Non-pigmented ciliary epithelial cell (primary cell): ENCODE results near the gene PACS1.

Source experiments
- DNase-seq: peaks from one replicate; pipeline ENCODE4 v3.0.0-alpha.2; 2010; ENCODE audit warnings: low read depth

Gene PACS1

GRCh38 chr11:66290330-66290621 is 220.2 kb downstream of the PACS1 start:
- no peak for DNase-seq

- DNase-seq: no peak
Observed at GRCh38 chr11:66291303-66291705, 221.2 kb downstream of the PACS1 start.

GRCh38 chr11:66291706-66292542 is 221.9 kb downstream of the PACS1 start, which contains the start of gene TMEM151A:
Gene TMEM151A (plus strand): TSS chr11:66291894. CDS start chr11:66292014, 120 bp downstream.
- DNase-seq: no peak

DNA sequence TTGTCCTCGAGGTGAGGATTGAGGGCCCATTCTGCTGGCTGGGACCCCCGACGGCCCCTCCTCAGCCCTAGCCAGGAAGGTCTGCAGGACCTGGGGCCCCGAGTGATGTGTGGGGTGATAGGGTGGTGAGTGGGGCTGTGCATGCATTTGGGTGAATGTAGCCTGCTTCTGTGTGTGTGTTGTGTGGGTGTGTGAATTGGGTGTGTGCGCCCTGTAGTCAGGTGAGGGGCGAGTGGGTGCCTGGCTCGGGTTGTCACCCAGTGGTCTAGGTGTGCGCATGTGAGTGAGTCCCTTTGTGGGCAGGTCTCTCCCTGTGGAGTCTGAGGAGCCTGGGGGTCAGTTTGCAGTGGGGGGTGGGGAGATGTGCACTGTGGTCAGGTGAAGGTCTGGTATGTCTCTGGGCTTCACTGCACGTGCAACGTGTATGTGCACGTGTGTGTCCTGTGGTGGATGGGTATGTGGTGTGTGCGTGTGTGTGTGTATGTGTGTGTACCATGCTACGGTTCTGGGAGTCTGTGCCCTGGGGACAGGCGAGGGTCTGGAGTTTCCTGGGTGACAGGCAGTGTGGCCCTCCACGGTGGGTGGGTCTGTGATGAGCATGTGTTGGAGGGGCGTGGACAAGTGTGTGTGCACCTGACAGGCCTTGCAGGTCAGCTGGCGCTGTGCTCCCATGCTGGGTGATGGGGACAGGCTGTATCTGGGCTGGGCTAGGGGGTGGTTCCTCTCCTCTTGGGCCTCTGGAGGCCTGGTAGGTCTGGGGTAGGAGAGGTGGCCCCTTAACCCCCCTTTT is 222.7 kb downstream of the PACS1 start:
- DNase-seq: no peak

DNA sequence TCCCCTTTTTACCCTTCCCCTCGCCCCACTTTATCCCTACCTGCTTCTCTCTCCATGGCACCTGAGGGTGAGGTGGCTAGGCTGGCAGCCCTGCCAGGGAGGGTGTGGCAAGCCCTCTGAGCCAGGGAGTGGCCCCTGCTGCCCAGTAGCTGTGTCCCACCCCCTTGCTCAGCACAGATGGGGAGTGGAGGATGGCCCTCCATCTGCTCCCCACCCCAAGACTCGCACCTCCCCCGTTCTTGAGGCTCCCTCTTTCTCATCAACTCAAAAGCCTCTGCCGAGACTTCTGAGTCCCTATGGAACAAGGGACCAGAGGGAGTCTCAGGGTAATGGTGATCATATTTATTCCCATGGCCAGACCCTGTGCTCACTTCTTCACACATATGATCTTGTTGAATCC is 223.3 kb downstream of the PACS1 start:
- no peak for DNase-seq

DNA sequence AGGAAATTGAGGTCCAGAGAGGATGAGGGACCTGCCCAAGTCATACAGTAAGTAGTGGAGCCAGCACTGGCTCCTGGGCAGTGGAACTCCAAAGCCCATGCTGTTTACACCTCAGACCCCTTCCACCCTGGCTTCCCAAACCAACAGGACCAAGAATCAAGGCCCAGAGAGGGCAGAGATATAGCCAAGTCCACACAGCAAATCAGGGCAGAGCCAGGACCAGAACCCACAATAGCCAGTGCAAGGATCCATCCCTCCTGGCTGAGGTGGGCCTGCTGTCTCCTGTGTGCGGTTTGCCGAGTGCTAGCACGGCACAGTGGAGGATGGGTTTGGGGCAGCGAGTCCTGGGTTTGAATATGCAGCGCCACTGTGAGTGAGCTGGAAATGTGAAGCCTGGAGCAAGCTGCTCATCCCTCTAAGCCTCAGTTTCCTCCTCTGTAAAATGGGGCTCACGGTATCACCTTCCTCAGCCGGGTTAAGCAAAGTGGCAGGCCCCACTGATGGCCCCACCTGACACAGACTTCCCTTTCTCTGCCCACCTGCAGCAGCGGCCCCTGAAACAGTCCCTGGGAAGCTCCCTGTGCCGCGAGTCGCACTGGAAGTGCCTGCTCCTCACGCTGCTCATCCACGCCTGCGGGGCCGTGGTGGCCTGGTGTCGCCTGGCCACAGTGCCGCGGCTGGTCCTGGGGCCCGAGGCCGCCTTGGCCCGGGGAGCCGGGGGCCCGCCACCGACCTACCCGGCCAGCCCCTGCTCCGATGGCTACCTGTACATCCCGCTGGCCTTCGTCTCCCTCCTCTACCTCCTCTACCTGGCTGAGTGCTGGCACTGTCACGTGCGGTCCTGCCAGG is 223.9 kb downstream of the PACS1 start:
- no peak for DNase-seq
